ENCODE measurements around the gene LEFTY2.

DNA sequence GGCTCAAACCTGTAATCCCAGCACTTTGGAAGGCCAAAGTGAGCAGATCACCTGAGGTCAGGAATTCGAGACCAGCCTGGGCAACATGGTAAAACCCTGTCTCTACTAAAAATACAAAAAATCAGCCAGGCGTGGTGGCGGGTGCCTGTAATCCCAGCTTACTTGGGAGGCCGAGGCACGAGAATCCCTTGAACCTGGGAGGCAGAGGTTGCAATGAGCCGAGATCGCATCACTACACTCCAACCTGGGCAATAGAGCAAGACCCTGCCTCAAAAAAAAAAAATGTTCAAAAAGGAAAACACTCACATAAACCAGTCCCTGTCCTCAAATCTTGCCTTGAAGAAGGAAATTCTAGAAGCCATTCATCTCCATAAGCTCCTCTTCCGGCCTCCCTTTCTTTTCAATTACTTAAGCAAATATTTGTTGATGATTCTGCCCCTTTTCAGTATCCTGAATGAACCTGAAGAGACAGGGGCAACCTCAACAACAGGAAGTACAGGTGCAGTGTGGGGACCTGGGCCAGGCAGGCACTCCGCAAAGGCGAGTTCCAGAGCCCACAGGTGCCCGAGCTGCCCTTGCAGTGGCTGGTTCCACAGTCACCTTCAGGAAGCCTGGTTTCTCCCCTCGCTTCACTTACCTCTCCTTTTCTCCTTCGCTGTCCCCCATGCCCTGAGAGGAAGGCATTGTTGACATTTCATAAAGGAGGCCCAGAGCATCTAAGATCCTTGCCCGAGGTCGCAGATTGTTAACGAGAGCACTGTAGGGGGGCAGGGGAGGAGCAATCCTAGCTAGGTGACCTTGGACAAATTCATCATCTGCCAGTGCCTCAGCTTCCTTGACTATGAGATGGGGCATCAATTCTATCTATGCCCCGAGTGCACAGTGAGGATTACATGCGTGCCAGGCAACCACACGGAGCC lies 43.2 kb downstream of the LEFTY2 start:
- TF ChIP-seq, protein P1, sequence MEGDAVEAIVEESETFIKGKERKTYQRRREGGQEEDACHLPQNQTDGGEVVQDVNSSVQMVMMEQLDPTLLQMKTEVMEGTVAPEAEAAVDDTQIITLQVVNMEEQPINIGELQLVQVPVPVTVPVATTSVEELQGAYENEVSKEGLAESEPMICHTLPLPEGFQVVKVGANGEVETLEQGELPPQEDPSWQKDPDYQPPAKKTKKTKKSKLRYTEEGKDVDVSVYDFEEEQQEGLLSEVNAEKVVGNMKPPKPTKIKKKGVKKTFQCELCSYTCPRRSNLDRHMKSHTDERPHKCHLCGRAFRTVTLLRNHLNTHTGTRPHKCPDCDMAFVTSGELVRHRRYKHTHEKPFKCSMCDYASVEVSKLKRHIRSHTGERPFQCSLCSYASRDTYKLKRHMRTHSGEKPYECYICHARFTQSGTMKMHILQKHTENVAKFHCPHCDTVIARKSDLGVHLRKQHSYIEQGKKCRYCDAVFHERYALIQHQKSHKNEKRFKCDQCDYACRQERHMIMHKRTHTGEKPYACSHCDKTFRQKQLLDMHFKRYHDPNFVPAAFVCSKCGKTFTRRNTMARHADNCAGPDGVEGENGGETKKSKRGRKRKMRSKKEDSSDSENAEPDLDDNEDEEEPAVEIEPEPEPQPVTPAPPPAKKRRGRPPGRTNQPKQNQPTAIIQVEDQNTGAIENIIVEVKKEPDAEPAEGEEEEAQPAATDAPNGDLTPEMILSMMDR (IDR thresholded peaks at IDR 0.05; ENCODE audit: poor library complexity, severe bottlenecking), result no peak
- no peak for TF ChIP-seq SMC3 (conservative IDR thresholded peaks at IDR 0.05; ENCODE audit: poor library complexity)
- TF ChIP-seq EP300 (conservative IDR thresholded peaks at IDR 0.05; ENCODE audit: poor library complexity, severe bottlenecking), result no peak
- TF ChIP-seq RAD21 (conservative IDR thresholded peaks at IDR 0.05), result no peak
- TF ChIP-seq POLR2AphosphoS5 (IDR thresholded peaks at IDR 0.05), result no peak
- TF ChIP-seq, protein P2, sequence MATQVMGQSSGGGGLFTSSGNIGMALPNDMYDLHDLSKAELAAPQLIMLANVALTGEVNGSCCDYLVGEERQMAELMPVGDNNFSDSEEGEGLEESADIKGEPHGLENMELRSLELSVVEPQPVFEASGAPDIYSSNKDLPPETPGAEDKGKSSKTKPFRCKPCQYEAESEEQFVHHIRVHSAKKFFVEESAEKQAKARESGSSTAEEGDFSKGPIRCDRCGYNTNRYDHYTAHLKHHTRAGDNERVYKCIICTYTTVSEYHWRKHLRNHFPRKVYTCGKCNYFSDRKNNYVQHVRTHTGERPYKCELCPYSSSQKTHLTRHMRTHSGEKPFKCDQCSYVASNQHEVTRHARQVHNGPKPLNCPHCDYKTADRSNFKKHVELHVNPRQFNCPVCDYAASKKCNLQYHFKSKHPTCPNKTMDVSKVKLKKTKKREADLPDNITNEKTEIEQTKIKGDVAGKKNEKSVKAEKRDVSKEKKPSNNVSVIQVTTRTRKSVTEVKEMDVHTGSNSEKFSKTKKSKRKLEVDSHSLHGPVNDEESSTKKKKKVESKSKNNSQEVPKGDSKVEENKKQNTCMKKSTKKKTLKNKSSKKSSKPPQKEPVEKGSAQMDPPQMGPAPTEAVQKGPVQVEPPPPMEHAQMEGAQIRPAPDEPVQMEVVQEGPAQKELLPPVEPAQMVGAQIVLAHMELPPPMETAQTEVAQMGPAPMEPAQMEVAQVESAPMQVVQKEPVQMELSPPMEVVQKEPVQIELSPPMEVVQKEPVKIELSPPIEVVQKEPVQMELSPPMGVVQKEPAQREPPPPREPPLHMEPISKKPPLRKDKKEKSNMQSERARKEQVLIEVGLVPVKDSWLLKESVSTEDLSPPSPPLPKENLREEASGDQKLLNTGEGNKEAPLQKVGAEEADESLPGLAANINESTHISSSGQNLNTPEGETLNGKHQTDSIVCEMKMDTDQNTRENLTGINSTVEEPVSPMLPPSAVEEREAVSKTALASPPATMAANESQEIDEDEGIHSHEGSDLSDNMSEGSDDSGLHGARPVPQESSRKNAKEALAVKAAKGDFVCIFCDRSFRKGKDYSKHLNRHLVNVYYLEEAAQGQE (IDR thresholded peaks at IDR 0.05; ENCODE audit: borderline replicate concordance), result no peak
- TF ChIP-seq MXI1 (conservative IDR thresholded peaks at IDR 0.05; ENCODE audit: poor library complexity, severe bottlenecking), result no peak
- TF ChIP-seq TAF1 (IDR thresholded peaks at IDR 0.05; ENCODE audit: low read depth), result no peak

All from neural cell (in vitro differentiated cells).